H1 (cell line): Measurements from ENCODE around the gene MACF1. TPM values are rescaled to one million over a fixed set of nuclear protein-coding genes. Genes with fewer than 3 reads are reported as not detected.

ENCODE experiments used
- NRF1 ChIP-seq: IDR thresholded peaks from 2 replicates; pipeline ENCODE4 v1.6.1; 2011; ENCODE audit warnings: mild to moderate bottlenecking, low read depth, low read length, improper control_type of control experiment
- polyA plus RNA-seq, 7 experiments: library from polyadenylated mRNA; depleted of rRNA in 3 of 7; stranded (reverse) in 5 of 7; unstranded in 2 of 7; fragments of >200 nt in 5 of 7; fragments of 200-250 nt in 2 of 7; gene quantifications; 1 replicate in 5 of 7; 2 replicates in 1 of 7; 4 replicates in 1 of 7; pipeline versions ENCODE4 v1.2.1 to v1.2.3, GENCODE V29; 2011 to 2013; ENCODE audit warnings: missing spikeins in 2 of 7, mixed read lengths in 2 of 7
- total RNA-seq: library from RNA; stranded (reverse); fragmentation: NEBNext Ultra II Directional; extraction: Animal tissue kit (Norgen Biotek cat#: 25700); gene quantifications from 2 replicates; pipeline ENCODE4 v1.2.1, GENCODE V29; 2021

The MACF1 gene
- total and polyA plus RNA-seq, 2 of the 8 experiments (the other 6 are each of a cell fraction or from before 2014, with no cell fraction given): 59.8 to 285 TPM

- no peak for TF ChIP-seq NRF1
Observed at GRCh38 chr1:39174390-39175081, 30.0 kb upstream of the MACF1 start (continued).
